ENCODE results near the gene HARS1.

- TF ChIP-seq CTCF (IDR thresholded peaks at IDR 0.05) (no peak), POLR2A (IDR thresholded peaks at IDR 0.05) (no peak)
These were observed 49.5 kb downstream of the HARS1 start for GRCh38 chr5:140641716-140642115.

Measured in body of pancreas (tissue), 4 donors.